Thyroid gland (tissue), 4 donors: ENCODE results near the gene EYS. TPM values are rescaled to one million over a fixed set of nuclear protein-coding genes. Genes with fewer than 3 reads are reported as not detected.

Experiments used
- DNase-seq, 2 donors: peaks; one replicate each; pipeline ENCODE4 v3.0.0-alpha.2; 2019
- H3K27ac ChIP-seq, 3 donors: fragments of 200-600 bp; sonication (generic); 1 replicate in 2 of 3; 2 replicates in 1 of 3; pipeline ENCODE4 v1.5.1; 2016 to 2019; ENCODE audit warnings: mild to moderate bottlenecking in 1 of 3, moderate library complexity in 1 of 3
- H3K27me3 ChIP-seq: fragments of 200-600 bp; sonication (generic); one replicate; pipeline ENCODE4 v1.5.1; 2019
- H3K36me3 ChIP-seq, 2 donors: fragments of 200-600 bp; sonication (generic); one replicate each; pipeline ENCODE4 v1.5.1; 2016 to 2019
- H3K4me1 ChIP-seq, 2 donors: fragments of 200-600 bp; sonication (generic); one replicate each; pipeline ENCODE4 v1.5.1; 2017 to 2019
- H3K4me3 ChIP-seq, 3 donors: fragments of 200-600 bp; sonication (generic); replicated peaks in 1 of 3; 1 replicate in 2 of 3; 2 replicates in 1 of 3; pipeline ENCODE4 v1.5.1; 2016; ENCODE audit warnings: mild to moderate bottlenecking in 1 of 3
- H3K9me3 ChIP-seq: fragments of 200-600 bp; sonication (generic); one replicate; pipeline ENCODE4 v1.5.1; 2017
- POLR2A ChIP-seq, 2 donors: fragments of 450-650 bp; IDR thresholded peaks; one replicate each; pipeline ENCODE4 v1.6.1; 2017; ENCODE audit warnings: antibody characterized with exemption in 2 of 2, mild to moderate bottlenecking in 2 of 2, moderate library complexity in 1 of 2
- WGBS, 2 donors: methylation state at CpG; one replicate each; pipeline ENCODE4 v1.1.5; 2017; 5-methylcytosine and 5-hydroxymethylcytosine counted together
- intact Hi-C: fragments of 100-400 bp; cut with DNase I; formaldehyde crosslinking; loops from one replicate; pipeline ENCODE4 v1.15.1; 2023
- total RNA-seq, 4 donors: library from RNA; depleted of rRNA; stranded (reverse); fragments of >200 nt; gene quantifications; one replicate each; pipeline ENCODE4 v1.2.3, GENCODE V29; 2016
- TF ChIP-seq, protein P1 (sequence below), 6 experiments: fragments of 200-600 bp in 3 of 6; fragments of 450-650 bp in 3 of 6; sonication (generic) in 3 of 6; IDR thresholded peaks; one replicate each; pipeline ENCODE4 v1.5.1; 2016 to 2019; ENCODE audit warnings: antibody characterized with exemption in 6 of 6, mild to moderate bottlenecking in 2 of 6, inconsistent platforms in 1 of 6, moderate library complexity in 1 of 6

Gene EYS
- total RNA-seq, 4 donors from 2014 or later, result not detected

DNA sequence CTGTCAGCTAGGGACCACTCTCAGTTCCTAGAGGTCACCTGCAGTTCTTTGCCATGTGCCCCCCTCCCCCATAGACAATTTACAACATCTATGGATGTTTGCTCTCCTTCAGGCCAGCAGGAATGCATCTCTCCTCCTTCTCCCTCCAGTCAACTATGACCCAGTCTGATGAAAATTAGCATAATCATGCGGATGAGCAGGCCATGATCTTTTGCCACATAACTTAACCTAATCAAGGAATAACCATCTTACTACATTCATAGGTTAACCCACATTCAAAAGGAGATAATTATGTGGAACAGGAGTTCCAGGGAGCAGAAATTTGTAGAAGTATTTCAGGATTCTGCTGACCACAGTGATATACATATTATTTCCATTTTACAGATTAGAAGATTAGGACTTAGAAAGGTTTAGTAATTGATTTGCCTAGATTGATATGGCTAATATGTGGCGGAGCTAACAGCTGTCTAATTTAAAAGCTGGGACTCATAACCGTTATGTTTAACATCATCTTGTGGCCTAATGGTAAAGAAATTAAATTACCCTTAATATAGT is 1585.9 kb downstream of the EYS start:
- DNase-seq, result no peak
- H3K9me3 ChIP-seq, result no peaks in the 10 kb centered on the region
- TF ChIP-seq, protein P1, sequence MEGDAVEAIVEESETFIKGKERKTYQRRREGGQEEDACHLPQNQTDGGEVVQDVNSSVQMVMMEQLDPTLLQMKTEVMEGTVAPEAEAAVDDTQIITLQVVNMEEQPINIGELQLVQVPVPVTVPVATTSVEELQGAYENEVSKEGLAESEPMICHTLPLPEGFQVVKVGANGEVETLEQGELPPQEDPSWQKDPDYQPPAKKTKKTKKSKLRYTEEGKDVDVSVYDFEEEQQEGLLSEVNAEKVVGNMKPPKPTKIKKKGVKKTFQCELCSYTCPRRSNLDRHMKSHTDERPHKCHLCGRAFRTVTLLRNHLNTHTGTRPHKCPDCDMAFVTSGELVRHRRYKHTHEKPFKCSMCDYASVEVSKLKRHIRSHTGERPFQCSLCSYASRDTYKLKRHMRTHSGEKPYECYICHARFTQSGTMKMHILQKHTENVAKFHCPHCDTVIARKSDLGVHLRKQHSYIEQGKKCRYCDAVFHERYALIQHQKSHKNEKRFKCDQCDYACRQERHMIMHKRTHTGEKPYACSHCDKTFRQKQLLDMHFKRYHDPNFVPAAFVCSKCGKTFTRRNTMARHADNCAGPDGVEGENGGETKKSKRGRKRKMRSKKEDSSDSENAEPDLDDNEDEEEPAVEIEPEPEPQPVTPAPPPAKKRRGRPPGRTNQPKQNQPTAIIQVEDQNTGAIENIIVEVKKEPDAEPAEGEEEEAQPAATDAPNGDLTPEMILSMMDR (IDR thresholded peaks at IDR 0.05), result no peak
- no peak for TF ChIP-seq POLR2A (IDR thresholded peaks at IDR 0.05)
- intact Hi-C loops, result no loop called here
- no peak overlapping the region for H3K4me3 ChIP-seq
- 95 to 97% methylated on average over 3 of the region's 3 CpGs for WGBS, 2 donors
- no peaks in the 10 kb centered on the region for H3K36me3 ChIP-seq
- no peaks in the 10 kb centered on the region for H3K4me1 ChIP-seq
- H3K27me3 ChIP-seq, result no peaks in the 10 kb centered on the region
- H3K27ac ChIP-seq, result no peak overlapping the region

DNA sequence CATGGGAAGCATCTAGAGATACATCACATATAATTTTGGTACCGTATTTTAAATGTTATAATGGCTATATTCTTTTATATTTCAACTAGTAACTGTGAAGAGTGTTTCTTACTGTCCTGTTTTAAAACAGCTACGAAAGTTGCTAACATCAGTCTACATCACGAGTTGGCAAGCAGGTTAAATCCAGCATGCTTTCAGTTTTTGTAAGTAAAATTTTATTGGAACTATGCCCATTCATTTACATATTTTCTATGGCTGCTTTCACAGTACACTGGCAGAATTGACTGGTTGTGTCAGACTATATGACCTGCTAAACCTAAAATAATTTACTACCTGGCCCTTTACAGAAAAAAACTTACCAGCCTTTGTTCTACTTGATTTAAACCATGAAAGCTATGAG is 1593.3 kb downstream of the EYS start:
- no peak for TF ChIP-seq POLR2A (IDR thresholded peaks at IDR 0.05)
- TF ChIP-seq, protein P1 (IDR thresholded peaks at IDR 0.05), result no peak
- Histone ChIP-seq H3K9me3 (no peaks in the 10 kb centered on the region), H3K4me3 (no peak overlapping the region), H3K27me3 (no peaks in the 10 kb centered on the region), H3K27ac (no peak overlapping the region), H3K4me1 (no peaks in the 10 kb centered on the region), H3K36me3 (no peaks in the 10 kb centered on the region)
- WGBS, 2 donors, result 82% methylated on average over 3 of the region's 3 CpGs
- no peak for DNase-seq
- intact Hi-C loops, result no loop called here

DNA sequence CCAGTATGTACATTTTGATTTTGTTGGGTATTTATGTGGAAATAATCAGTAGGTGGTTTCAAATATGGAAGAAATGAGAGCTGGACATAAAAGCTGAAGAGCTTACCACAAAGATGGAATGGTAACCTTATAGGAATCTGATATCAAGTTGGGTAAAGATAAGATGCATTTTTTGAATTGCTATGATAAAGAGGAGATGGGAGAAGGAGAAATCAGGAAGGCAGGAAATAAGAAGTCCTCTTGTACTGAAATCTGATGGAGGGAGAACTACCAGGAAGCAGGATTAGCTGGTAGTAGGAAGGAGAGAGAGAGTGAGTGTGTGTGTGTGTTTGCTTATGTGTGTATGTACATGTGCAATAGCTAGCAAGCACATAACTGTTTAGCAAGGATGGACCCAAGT is 1603.0 kb downstream of the EYS start:
- Histone ChIP-seq H3K4me3 (no peak overlapping the region), H3K4me1 (no peaks in the 10 kb centered on the region), H3K36me3 (no peaks in the 10 kb centered on the region), H3K27ac (no peak overlapping the region), H3K9me3 (no peaks in the 10 kb centered on the region), H3K27me3 (no peaks in the 10 kb centered on the region)
- intact Hi-C loops, result no loop called here
- no peak for DNase-seq
- no peak for TF ChIP-seq POLR2A (IDR thresholded peaks at IDR 0.05)
- TF ChIP-seq, protein P1 (IDR thresholded peaks at IDR 0.05), result no peak

DNA sequence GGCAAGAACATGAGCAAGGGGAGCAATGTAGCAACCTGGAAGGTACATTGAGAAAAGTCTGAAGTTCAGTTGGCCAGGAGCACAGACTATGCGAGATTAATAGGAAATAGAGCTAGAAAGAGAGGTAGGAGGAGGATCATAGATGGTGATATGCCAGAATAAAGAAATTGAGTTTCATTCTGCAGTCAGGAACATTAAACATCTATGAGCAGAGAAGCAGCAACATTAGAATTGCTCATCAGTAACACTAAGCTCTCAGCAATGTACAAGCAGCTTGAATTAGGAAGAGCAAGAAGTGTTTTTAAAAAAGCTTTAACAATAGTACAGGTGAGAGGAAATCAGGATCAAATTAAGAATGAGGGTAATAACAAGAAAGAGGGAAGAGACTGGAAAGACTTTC is 1603.5 kb downstream of the EYS start:
- H3K36me3 ChIP-seq, result no peaks in the 10 kb centered on the region
- DNase-seq, result no peak
- H3K4me3 ChIP-seq, result no peak overlapping the region
- TF ChIP-seq, protein P1 (IDR thresholded peaks at IDR 0.05), result no peak
- no peak for TF ChIP-seq POLR2A (IDR thresholded peaks at IDR 0.05)
- 66 to 87% methylated on average over 1 of the region's 1 CpG for WGBS, 2 donors
- no peak overlapping the region for H3K27ac ChIP-seq
- intact Hi-C loops, result no loop called here
- H3K4me1 ChIP-seq, result no peaks in the 10 kb centered on the region
- no peaks in the 10 kb centered on the region for H3K9me3 ChIP-seq
- H3K27me3 ChIP-seq, result no peaks in the 10 kb centered on the region

DNA sequence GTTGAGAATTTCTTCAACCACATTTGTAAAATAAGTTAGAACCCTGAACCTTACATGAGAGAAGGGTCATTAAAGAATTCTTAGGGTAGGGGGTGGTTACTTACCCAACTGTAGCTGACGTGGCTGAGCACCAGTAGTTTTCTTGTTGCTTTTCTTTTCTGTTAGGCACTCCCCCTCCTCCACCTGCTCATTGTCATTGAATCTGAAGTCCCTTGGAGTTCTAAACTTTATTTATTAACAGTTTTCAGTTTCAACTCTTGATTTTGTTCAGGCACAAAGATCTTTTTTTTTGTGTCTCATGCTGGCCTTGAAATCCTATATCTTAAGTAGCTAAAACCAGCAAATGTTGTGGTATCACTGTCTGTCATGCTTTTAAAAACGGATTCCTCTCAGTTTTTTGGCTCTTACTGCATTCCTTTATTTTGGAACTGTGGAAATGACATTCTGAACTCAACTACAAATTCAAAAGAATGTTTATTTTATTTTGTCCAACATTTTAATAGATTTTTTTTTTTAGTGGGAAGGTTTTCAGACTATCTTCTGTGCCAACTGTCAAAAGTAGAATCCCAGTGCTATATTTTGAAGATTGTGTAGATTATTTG is 1606.2 kb downstream of the EYS start:
- 42 to 44% methylated on average over 2 of the region's 2 CpGs for WGBS, 2 donors
- Histone ChIP-seq H3K4me3 (no peak overlapping the region), H3K27ac (no peak overlapping the region), H3K27me3 (no peaks in the 10 kb centered on the region), H3K36me3 (no peaks in the 10 kb centered on the region), H3K4me1 (no peaks in the 10 kb centered on the region), H3K9me3 (no peaks in the 10 kb centered on the region)
- intact Hi-C loops, result no loop called here
- TF ChIP-seq, protein P1 (IDR thresholded peaks at IDR 0.05), result no peak
- TF ChIP-seq POLR2A (IDR thresholded peaks at IDR 0.05), result no peak
- DNase-seq, result no peak
